Measurements from ENCODE around the gene MICAL3.
A peak's percentile ranks its signal among the peaks of the same experiment; 100 is the strongest.

Gene MICAL3

GRCh38 chr22:17830043-17830961, 194.1 kb downstream of the MICAL3 start:
- peak; percentile 77 to 84 for DNase-seq

- DNase-seq, result no peak
Measured at GRCh38 chr22:17829695-17830042, 194.7 kb downstream of the MICAL3 start.

- no peak for DNase-seq
Measured at GRCh38 chr22:17828502-17829080, 195.8 kb downstream of the MICAL3 start.

- no peak for DNase-seq
Measured at GRCh38 chr22:17827466-17827865, 196.9 kb downstream of the MICAL3 start.

GRCh38 chr22:17825876-17826550, 198.3 kb downstream of the MICAL3 start:
- no peak for DNase-seq

GRCh38 chr22:17824457-17824856, 199.9 kb downstream of the MICAL3 start:
- DNase-seq, result no peak

- DNase-seq, result no peak
Measured at GRCh38 chr22:17823964-17824363, 200.4 kb downstream of the MICAL3 start.

GRCh38 chr22:17823226-17823625, 201.1 kb downstream of the MICAL3 start:
- no peak for DNase-seq

- DNase-seq, result no peak
Measured at GRCh38 chr22:17822087-17822486, 202.3 kb downstream of the MICAL3 start.

- no peak for DNase-seq
Measured at GRCh38 chr22:17820879-17821439, 203.4 kb downstream of the MICAL3 start.

GRCh38 chr22:17818649-17819048, 205.7 kb downstream of the MICAL3 start:
- DNase-seq, result no peak

GRCh38 chr22:17818180-17818579, 206.2 kb downstream of the MICAL3 start:
- no peak for DNase-seq

GRCh38 chr22:17817511-17818065, 206.8 kb downstream of the MICAL3 start:
- DNase-seq, result no peak

GRCh38 chr22:17817079-17817478, 207.3 kb downstream of the MICAL3 start:
- no peak for DNase-seq

- no peak for DNase-seq
Measured at GRCh38 chr22:17816649-17817048, 207.7 kb downstream of the MICAL3 start.

GRCh38 chr22:17815703-17816254, 208.6 kb downstream of the MICAL3 start:
- DNase-seq, result no peak

- no peak for DNase-seq
Measured at GRCh38 chr22:17814830-17815229, 209.5 kb downstream of the MICAL3 start.

- DNase-seq, result no peak
Measured at GRCh38 chr22:17814084-17814483, 210.3 kb downstream of the MICAL3 start.

- no peak for DNase-seq
Measured at GRCh38 chr22:17811119-17811518, 213.2 kb downstream of the MICAL3 start.

- DNase-seq, result no peak
Measured at GRCh38 chr22:17810570-17811116, 213.7 kb downstream of the MICAL3 start.

GRCh38 chr22:17808693-17809403, 215.5 kb downstream of the MICAL3 start:
- DNase-seq, result no peak

All from CD4-positive, alpha-beta T cell treated with Interleukin-1 beta for 1 hour (primary cell).